Skin epidermis (tissue), 12 donors: ENCODE data around the gene KCNIP4.

ENCODE experiments used
- H3K27ac ChIP-seq, 21 experiments: fragments of 200-600 bp; sonication (generic) in 11 of 21; one replicate each; pipeline ENCODE4 v1.5.0; 2020; ENCODE audit warnings: mild to moderate bottlenecking in 3 of 21, inconsistent platforms in 2 of 21, moderate library complexity in 2 of 21
- H3K4me3 ChIP-seq, 7 experiments: fragments of 200-600 bp; sonication (generic) in 2 of 7; one replicate each; pipeline ENCODE4 v1.5.0; 2020; ENCODE audit warnings: inconsistent platforms in 2 of 7, mild to moderate bottlenecking in 2 of 7, moderate library complexity in 1 of 7

Gene KCNIP4

GRCh38 chr4:21290562-21290961, 658.0 kb downstream of the KCNIP4 start:
- no peak overlapping the region for H3K27ac ChIP-seq
- no peak overlapping the region for H3K4me3 ChIP-seq

GRCh38 chr4:21276046-21276445, 672.5 kb downstream of the KCNIP4 start:
- H3K4me3 ChIP-seq, result no peak overlapping the region

GRCh38 chr4:21271439-21272052, 677.0 kb downstream of the KCNIP4 start:
- H3K27ac ChIP-seq, result no peak overlapping the region

More at GRCh38 chr4:21276046-21276445, 672.5 kb downstream of the KCNIP4 start:
- no peak overlapping the region for H3K27ac ChIP-seq

GRCh38 chr4:21248331-21248730, 700.2 kb downstream of the KCNIP4 start:
- no peak overlapping the region for H3K27ac ChIP-seq
- no peak overlapping the region for H3K4me3 ChIP-seq

More at GRCh38 chr4:21271439-21272052, 677.0 kb downstream of the KCNIP4 start:
- H3K4me3 ChIP-seq, result no peak overlapping the region

- Histone ChIP-seq H3K4me3 (no peak overlapping the region), H3K27ac (no peak overlapping the region)
These were observed 706.4 kb downstream of the KCNIP4 start for GRCh38 chr4:21242163-21242562.

DNA sequence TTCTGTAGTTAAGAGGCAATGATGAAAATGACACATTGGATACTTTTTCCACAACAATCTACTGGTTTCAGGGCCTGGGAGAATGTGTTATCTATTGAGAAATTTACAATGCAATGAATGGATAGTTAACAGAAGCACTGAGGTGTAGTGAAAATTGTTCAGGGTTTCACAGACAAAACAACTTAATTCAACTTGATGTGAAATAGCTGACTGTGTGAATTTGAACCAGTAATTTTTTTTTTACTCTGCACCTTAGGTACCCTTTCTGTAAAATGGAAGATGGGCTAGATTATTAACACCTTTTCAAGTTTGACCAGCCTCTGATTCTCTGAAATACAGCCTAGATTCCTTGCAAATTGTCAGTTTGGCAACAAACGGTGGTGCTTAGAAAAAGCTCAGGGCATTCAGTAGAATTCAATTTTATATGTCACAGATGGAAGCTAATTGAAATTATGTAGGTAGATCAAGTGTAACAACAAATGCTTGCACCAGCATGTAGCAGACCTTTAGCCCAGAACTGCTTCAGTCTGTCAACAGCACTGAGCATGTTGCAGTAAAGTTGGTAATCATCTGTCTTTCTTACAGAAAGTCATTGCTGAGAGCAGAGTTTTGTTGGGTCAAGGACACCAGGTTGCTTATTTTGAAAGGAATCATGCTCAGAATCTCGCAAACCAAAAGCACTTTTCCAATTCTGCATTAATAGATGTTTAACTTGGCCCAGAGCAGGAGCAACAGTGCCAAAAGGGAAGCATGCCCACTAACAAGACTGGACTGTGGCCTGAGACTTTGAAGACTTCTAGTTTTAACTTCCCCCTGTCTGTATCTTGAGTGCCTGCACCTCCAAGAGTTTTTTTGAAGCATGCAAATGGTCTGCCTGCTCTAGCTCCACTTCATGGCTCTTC, 721.7 kb downstream of the KCNIP4 start:
- H3K27ac ChIP-seq, result no peak overlapping the region

DNA sequence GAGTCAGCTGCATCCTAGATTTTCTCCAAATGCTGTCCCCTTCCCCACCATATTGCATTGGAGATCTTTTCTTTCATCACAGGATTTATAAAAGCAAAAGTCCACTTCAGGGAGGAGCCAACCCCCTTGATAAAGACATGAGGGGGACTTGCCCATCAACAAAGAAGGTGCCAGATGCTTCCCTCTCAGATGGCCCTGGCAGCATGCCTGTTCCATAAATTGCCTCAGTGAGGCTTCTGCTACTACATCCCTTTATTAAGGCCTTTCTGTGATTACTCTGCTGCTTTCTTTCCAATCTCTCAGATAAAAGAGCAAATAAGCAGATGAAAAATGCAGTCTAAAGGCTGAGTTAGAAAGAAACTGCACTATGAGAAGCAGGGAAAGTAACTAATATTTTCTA, 736.7 kb downstream of the KCNIP4 start:
- Histone ChIP-seq H3K4me3 (no peak overlapping the region), H3K27ac (no peak overlapping the region)

More for the DNA sequence above, 721.7 kb downstream of the KCNIP4 start:
- H3K4me3 ChIP-seq, result no peak overlapping the region

DNA sequence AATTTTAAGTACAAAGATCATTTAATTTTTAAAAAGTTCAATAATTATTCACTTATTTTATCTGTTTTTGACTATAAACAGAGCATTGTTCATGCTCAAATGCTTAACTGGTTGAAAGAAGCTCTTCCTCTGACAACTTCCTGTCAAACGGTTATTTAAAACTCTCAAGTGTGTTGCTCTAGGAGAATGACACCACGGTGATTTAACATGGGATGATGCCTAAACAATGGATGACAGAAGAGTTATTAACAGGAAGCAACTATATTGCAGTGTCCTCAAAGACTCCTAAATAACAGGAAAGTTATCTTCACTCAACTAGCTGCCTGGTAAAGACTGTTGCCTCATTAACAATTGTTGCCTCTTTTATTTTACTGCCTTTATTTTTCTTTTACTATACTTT, 738.7 kb downstream of the KCNIP4 start:
- no peak overlapping the region for H3K4me3 ChIP-seq
- H3K27ac ChIP-seq, result no peak overlapping the region

- Histone ChIP-seq H3K4me3 (no peak overlapping the region), H3K27ac (no peak overlapping the region)
These were observed 742.6 kb downstream of the KCNIP4 start for GRCh38 chr4:21205821-21206531.

GRCh38 chr4:21203416-21203815, 745.2 kb downstream of the KCNIP4 start:
- H3K4me3 ChIP-seq, result no peak overlapping the region
- no peak overlapping the region for H3K27ac ChIP-seq

- Histone ChIP-seq H3K27ac (no peak overlapping the region), H3K4me3 (no peak overlapping the region)
These were observed 745.6 kb downstream of the KCNIP4 start for GRCh38 chr4:21202959-21203358.

DNA sequence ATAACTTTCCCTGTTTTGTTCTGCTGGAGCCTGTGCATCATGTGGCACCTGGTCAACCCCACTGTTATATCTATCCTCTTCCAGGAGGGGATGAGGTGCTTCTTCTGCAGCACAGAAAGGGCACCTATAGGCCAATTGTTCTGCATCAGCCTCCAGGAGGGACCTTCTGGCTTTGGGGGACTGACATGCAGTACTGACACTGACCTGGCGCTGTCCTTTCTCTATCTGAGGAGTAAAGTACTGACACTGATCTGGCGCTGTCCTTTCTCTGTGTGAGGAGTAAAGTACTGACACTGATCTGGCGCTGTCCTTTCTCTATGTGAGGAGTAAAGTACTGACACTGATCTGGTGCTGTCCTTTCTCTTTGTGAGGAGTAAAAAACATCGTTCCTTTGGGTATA, 749.9 kb downstream of the KCNIP4 start:
- Histone ChIP-seq H3K4me3 (no peak overlapping the region), H3K27ac (no peak overlapping the region)

- Histone ChIP-seq H3K27ac (no peak overlapping the region), H3K4me3 (no peak overlapping the region)
These were observed 752.9 kb downstream of the KCNIP4 start for GRCh38 chr4:21195682-21196081.

DNA sequence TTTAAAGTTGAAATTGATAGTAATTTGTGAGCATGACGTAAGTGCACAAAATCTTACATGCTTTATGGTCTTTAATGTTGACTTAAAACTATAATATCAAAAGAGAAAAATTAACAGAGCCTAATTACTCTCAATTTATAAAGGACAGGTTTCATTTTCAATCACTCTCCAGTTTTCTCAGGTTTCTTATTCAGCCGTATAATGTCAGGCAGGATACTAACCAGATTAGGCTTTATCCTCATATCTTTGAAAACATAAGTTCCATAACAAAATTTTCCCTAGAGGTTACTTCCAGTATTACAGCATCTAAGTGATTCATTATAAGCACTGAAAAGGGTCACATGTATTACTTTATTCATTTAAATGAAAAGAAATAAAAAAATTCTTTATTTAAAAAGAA, 756.2 kb downstream of the KCNIP4 start:
- Histone ChIP-seq H3K27ac (no peak overlapping the region), H3K4me3 (no peak overlapping the region)

- H3K4me3 ChIP-seq, result no peak overlapping the region
- no peak overlapping the region for H3K27ac ChIP-seq
These were observed 757.3 kb downstream of the KCNIP4 start for GRCh38 chr4:21191317-21191716.

GRCh38 chr4:21184788-21185187, 763.8 kb downstream of the KCNIP4 start:
- no peak overlapping the region for H3K27ac ChIP-seq
- H3K4me3 ChIP-seq, result no peak overlapping the region

- Histone ChIP-seq H3K4me3 (no peak overlapping the region), H3K27ac (no peak overlapping the region)
These were observed 766.9 kb downstream of the KCNIP4 start for GRCh38 chr4:21181716-21182115.

- H3K27ac ChIP-seq, result no peak overlapping the region
- no peak overlapping the region for H3K4me3 ChIP-seq
These were observed 770.7 kb downstream of the KCNIP4 start for GRCh38 chr4:21177871-21178270.

- Histone ChIP-seq H3K27ac (no peak overlapping the region), H3K4me3 (no peak overlapping the region)
These were observed 771.5 kb downstream of the KCNIP4 start for GRCh38 chr4:21177092-21177491.

GRCh38 chr4:21167711-21168110, 780.9 kb downstream of the KCNIP4 start:
- Histone ChIP-seq H3K27ac (no peak overlapping the region), H3K4me3 (no peak overlapping the region)

DNA sequence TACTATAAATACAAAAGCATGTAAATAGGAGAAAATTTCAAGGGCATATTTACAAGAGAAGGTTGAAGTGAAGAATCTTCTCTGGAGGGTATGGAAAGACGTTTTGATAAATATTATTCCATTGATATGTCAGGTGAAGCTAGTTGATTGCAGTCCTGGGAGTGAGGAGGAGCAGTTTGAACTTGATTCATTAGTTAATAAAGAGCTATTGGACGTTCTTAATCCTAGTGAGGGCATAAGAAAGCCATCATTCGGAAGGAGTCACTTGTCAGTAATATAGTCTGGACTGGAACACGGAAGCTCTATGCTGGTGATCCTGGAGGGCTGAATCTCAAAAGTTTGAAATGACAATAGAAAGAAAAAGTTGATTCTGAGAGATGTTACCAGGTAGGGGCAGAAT, 793.2 kb downstream of the KCNIP4 start:
- no peak overlapping the region for H3K4me3 ChIP-seq

More for the DNA sequence above, 793.2 kb downstream of the KCNIP4 start:
- H3K27ac ChIP-seq, result no peak overlapping the region
